CD8-positive, alpha-beta memory T cell (primary cell): ENCODE data around the gene TSHZ2. TPM values are rescaled to one million over a fixed set of nuclear protein-coding genes. Genes with fewer than 3 reads are reported as not detected.

Source experiments
- CTCF ChIA-PET: fragments of 350-600 bp; sonication (Branson Sonifier 250); formaldehyde crosslinking; loops from one replicate; lab custom pipeline; 2021; ENCODE audit warnings: antibody characterized with exemption; lab: Charles Lee
- POLR2A ChIA-PET: fragments of 350-600 bp; sonication (Branson Sonifier 250); formaldehyde crosslinking; loops from one replicate; lab custom pipeline; 2021; ENCODE audit warnings: antibody characterized with exemption; lab: Charles Lee
- DNase-seq, 5 donors: peaks; one replicate each; pipeline versions ENCODE4 v3.0.0 to v3.0.0-alpha.2; 2020 to 2022; ENCODE audit warnings: mixed read lengths in 1 of 5
- H3K27ac ChIP-seq: one replicate; pipeline ENCODE4 v1.7.0; 2013; ENCODE audit warnings: low read depth, mild to moderate bottlenecking, low read length, moderate library complexity
- H3K27me3 ChIP-seq: 2 replicates; pipeline ENCODE4 v1.7.0; 2013; ENCODE audit warnings: low read length, mild to moderate bottlenecking; ENCODE audit not compliant: insufficient read depth, poor library complexity, severe bottlenecking
- H3K36me3 ChIP-seq: 2 replicates; pipeline ENCODE4 v1.7.0; 2013; ENCODE audit warnings: mild to moderate bottlenecking, low read length, moderate library complexity; ENCODE audit not compliant: insufficient read depth
- H3K4me1 ChIP-seq: 2 replicates; pipeline ENCODE4 v1.7.0; 2013; ENCODE audit warnings: mild to moderate bottlenecking, low read length, moderate library complexity; ENCODE audit not compliant: insufficient read depth
- H3K4me3 ChIP-seq: 2 replicates; pipeline ENCODE4 v1.7.0; 2013; ENCODE audit warnings: mild to moderate bottlenecking, low read length
- H3K9me3 ChIP-seq: 2 replicates; pipeline ENCODE4 v1.7.0; 2013; ENCODE audit warnings: mild to moderate bottlenecking, low read length
- H3K27ac Mint-ChIP-seq, 8 donors: one replicate each; pipeline ENCODE4 v1.8.0; 2020 to 2021; ENCODE audit warnings: mixed read lengths in 8 of 8, mild to moderate bottlenecking in 6 of 8, inconsistent platforms in 3 of 8, moderate library complexity in 3 of 8
- H3K27me3 Mint-ChIP-seq, 2 donors: one replicate each; pipeline ENCODE4 v1.8.0; 2020 to 2021; ENCODE audit warnings: mixed read lengths in 2 of 2, mild to moderate bottlenecking in 1 of 2, moderate library complexity in 1 of 2
- H3K36me3 Mint-ChIP-seq, 3 donors: one replicate each; pipeline ENCODE4 v1.8.0; 2020 to 2021; ENCODE audit warnings: mixed read lengths in 3 of 3, inconsistent platforms in 1 of 3, mild to moderate bottlenecking in 1 of 3
- H3K4me1 Mint-ChIP-seq, 3 donors: one replicate each; pipeline ENCODE4 v1.8.0; 2020 to 2021; ENCODE audit warnings: mixed read lengths in 3 of 3, inconsistent platforms in 1 of 3, mild to moderate bottlenecking in 1 of 3
- H3K4me3 Mint-ChIP-seq, 7 donors: one replicate each; pipeline ENCODE4 v1.8.0; 2020 to 2021; ENCODE audit warnings: mixed read lengths in 7 of 7, mild to moderate bottlenecking in 6 of 7, moderate library complexity in 4 of 7, inconsistent platforms in 2 of 7
- H3K9me3 Mint-ChIP-seq, 5 donors: one replicate each; pipeline ENCODE4 v1.8.0; 2020 to 2022; ENCODE audit warnings: mixed read lengths in 5 of 5, mild to moderate bottlenecking in 3 of 5, moderate library complexity in 2 of 5, inconsistent platforms in 1 of 5
- polyA plus RNA-seq: library from polyadenylated mRNA; unstranded; fragments of 300-500 nt; fragmentation: Illumina TruSeq; gene quantifications from one replicate; pipeline ENCODE4 v1.2.3, GENCODE V29; 2021
- total RNA-seq, 2 experiments: library from RNA; stranded (reverse); gene quantifications; one replicate each; pipeline ENCODE4 v1.2.3, GENCODE V29; 2021

TSHZ2 gene
- total and polyA plus RNA-seq, 3 experiments from 2014 or later = 0.10 to 1.6 (median 1.5) TPM

DNA sequence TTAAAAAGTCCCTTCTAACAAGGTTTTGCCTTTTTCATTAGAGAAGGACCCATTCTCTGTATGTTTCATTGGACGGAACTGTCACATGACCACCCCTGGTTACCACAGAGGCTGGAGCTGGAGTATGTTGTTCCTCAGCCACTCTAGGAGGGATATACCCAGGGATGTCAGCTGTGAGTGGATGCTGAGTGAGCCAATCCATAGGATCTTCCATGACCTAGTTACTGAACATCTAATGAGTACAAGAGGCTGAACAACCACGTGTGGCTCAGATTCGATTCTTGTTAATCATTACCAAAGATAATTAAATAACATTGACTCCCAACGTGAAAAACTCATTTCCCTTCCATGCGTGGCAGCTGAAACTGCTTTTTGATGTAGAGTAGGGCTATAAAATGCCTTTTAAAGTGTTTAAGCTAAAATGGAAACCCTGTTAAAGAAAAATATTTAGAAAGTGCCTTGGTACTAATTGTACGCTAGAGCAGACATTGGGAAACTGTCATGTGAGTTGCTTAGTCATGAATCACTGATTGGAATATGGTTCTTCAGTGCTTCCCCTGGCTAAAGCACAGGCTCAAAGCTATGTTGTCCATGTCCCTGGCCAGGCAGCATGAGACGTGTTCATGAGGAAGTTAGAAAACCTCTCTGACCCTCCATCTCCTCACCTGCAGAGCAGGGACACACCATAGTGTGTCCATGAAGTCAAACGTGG, 365.4 kb downstream of the TSHZ2 start:
- Histone ChIP-seq H3K27me3 (no peaks in the 10 kb centered on the region), H3K4me3 (no peak overlapping the region), H3K4me1 (no peaks in the 10 kb centered on the region), H3K27ac (no peak overlapping the region), H3K36me3 (no peaks in the 10 kb centered on the region), H3K9me3 (no peaks in the 10 kb centered on the region)
- ChIA-PET CTCF (no interaction called here), POLR2A (no interaction called here)
- Mint-ChIP-seq H3K36me3 (peaks cover 0 to 1% (median 0%) of the 10 kb centered on the region in 3 donors), H3K9me3 (peaks cover 0 to 2% (median 0%) of the 10 kb centered on the region in 5 donors), H3K27me3 (peaks cover 0 to 4% of the 10 kb centered on the region in 2 donors), H3K4me3 (no peak overlapping the region), H3K4me1 (no peaks in the 10 kb centered on the region), H3K27ac (no peak overlapping the region)
- no peak for DNase-seq

DNA sequence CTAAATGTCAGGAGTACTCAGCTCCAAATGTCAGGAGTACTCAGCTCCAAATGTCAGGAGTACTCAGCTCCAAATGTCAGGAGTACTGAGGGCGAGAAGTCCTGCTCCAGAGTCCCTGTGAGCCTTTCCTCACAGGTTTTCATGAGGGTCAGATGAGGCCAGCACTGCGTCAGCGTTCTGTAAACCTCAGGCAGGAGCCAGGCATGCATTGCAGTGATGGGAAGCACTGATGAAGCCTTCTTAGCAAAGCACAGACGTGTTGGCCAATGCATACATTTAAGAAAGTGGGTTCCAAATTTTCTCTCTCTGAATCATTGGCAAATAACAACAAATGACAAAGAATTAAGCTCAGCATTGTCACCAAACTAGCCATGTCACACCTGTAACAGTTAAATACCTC, 366.6 kb downstream of the TSHZ2 start:
- ChIA-PET CTCF (no interaction called here), POLR2A (no interaction called here)
- no peak overlapping the region for H3K27ac ChIP-seq
- peaks cover 0 to 3% (median 0%) of the 10 kb centered on the region in 5 donors for H3K9me3 Mint-ChIP-seq
- H3K4me1 Mint-ChIP-seq = no peaks in the 10 kb centered on the region
- no peaks in the 10 kb centered on the region for H3K9me3 ChIP-seq
- H3K27ac Mint-ChIP-seq = no peak overlapping the region
- no peaks in the 10 kb centered on the region for H3K27me3 ChIP-seq
- no peaks in the 10 kb centered on the region for H3K36me3 ChIP-seq
- H3K4me3 Mint-ChIP-seq = no peak overlapping the region
- H3K4me3 ChIP-seq = no peak overlapping the region
- peaks cover 0 to 4% of the 10 kb centered on the region in 2 donors for H3K27me3 Mint-ChIP-seq
- no peak for DNase-seq
- H3K4me1 ChIP-seq = no peaks in the 10 kb centered on the region
- no peaks in the 10 kb centered on the region for H3K36me3 Mint-ChIP-seq

DNA sequence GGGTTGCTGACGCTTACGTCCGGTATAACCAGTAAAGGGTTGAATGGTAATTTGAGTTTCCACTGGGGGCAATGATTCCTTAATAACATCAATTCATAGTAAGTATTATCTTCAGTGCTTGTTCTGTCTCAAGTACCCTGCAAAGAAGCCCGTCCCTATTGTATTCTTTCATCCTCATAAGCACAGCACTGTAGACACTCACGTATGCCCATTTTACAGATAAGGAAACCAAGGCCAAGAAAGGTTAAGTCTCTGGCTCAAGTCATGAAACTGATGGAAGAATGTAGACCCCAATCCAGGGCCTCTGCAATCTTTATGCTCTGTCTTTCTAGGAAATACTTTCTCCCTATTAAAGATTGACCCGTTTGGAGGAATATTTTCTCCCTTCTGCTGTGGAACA, 370.3 kb downstream of the TSHZ2 start:
- Histone ChIP-seq H3K4me1 (no peaks in the 10 kb centered on the region), H3K36me3 (no peaks in the 10 kb centered on the region), H3K4me3 (no peak overlapping the region), H3K27me3 (no peaks in the 10 kb centered on the region), H3K27ac (no peak overlapping the region), H3K9me3 (no peaks in the 10 kb centered on the region)
- ChIA-PET CTCF (no interaction called here), POLR2A (no interaction called here)
- Mint-ChIP-seq H3K36me3 (no peaks in the 10 kb centered on the region), H3K9me3 (peaks cover 0 to 3% (median 0%) of the 10 kb centered on the region in 5 donors), H3K4me1 (peaks cover 0 to 5% (median 0%) of the 10 kb centered on the region in 3 donors), H3K27ac (no peak overlapping the region), H3K4me3 (no peak overlapping the region), H3K27me3 (peaks cover 2 to 26% of the 10 kb centered on the region in 2 donors)
- no peak for DNase-seq

DNA sequence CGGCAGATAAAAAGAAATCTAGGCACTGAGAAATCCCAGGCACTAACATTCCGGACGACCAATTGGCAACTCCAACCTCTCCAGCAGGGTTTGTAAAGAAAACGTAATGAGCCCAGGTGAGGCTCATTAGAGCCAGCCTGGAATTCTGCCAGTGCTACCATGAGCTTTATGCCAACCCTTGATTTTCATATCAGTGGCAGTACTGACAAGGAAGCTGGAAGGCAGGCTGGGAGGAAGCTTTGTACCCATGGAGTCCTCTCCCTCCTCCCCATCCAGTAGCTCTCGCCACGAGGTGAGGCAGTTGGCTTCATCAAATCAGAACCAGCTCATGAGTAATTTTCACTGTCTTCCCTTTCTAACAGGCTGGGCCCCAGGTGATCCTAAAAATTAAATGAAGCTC, 371.3 kb downstream of the TSHZ2 start:
- Mint-ChIP-seq H3K4me1 (peaks cover 0 to 5% (median 0%) of the 10 kb centered on the region in 3 donors), H3K36me3 (no peaks in the 10 kb centered on the region), H3K9me3 (peaks cover 0 to 3% (median 0%) of the 10 kb centered on the region in 5 donors), H3K27me3 (peaks cover 2 to 28% of the 10 kb centered on the region in 2 donors), H3K27ac (no peak overlapping the region), H3K4me3 (no peak overlapping the region)
- H3K4me1 ChIP-seq = no peaks in the 10 kb centered on the region
- no peak for DNase-seq
- H3K4me3 ChIP-seq = no peak overlapping the region
- H3K9me3 ChIP-seq = no peaks in the 10 kb centered on the region
- no peaks in the 10 kb centered on the region for H3K36me3 ChIP-seq
- H3K27me3 ChIP-seq = no peaks in the 10 kb centered on the region
- no peak overlapping the region for H3K27ac ChIP-seq
- POLR2A ChIA-PET = no interaction called here
- CTCF ChIA-PET = no interaction called here

DNA sequence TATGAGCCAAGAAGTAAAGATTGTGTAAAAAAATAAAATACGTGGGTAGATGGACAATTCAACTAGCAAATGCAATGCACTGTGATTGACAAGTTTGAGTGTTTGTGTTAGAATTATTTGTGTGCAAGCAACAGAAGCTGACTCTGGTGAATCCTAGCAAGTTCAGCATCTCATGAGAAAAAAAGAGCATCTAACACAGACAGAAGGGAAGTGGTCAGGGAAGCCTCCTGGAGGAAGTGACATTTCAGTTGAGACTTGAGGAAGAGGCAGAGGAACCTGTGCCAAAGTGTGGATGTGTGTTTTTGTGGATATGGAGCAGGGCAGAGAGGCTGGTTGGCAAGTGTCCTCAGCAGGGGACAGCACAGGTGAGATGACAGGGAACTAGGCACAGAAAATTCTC, 372.7 kb downstream of the TSHZ2 start:
- Mint-ChIP-seq H3K4me1 (peaks cover 0 to 5% (median 0%) of the 10 kb centered on the region in 3 donors), H3K4me3 (no peak overlapping the region), H3K27me3 (peaks cover 5 to 28% of the 10 kb centered on the region in 2 donors), H3K36me3 (no peaks in the 10 kb centered on the region), H3K9me3 (peaks cover 0 to 4% (median 0%) of the 10 kb centered on the region in 5 donors), H3K27ac (no peak overlapping the region)
- no peaks in the 10 kb centered on the region for H3K9me3 ChIP-seq
- H3K36me3 ChIP-seq = no peaks in the 10 kb centered on the region
- H3K4me3 ChIP-seq = no peak overlapping the region
- ChIA-PET CTCF (no interaction called here), POLR2A (no interaction called here)
- H3K4me1 ChIP-seq = no peaks in the 10 kb centered on the region
- H3K27ac ChIP-seq = no peak overlapping the region
- no peaks in the 10 kb centered on the region for H3K27me3 ChIP-seq
- no peak for DNase-seq

DNA sequence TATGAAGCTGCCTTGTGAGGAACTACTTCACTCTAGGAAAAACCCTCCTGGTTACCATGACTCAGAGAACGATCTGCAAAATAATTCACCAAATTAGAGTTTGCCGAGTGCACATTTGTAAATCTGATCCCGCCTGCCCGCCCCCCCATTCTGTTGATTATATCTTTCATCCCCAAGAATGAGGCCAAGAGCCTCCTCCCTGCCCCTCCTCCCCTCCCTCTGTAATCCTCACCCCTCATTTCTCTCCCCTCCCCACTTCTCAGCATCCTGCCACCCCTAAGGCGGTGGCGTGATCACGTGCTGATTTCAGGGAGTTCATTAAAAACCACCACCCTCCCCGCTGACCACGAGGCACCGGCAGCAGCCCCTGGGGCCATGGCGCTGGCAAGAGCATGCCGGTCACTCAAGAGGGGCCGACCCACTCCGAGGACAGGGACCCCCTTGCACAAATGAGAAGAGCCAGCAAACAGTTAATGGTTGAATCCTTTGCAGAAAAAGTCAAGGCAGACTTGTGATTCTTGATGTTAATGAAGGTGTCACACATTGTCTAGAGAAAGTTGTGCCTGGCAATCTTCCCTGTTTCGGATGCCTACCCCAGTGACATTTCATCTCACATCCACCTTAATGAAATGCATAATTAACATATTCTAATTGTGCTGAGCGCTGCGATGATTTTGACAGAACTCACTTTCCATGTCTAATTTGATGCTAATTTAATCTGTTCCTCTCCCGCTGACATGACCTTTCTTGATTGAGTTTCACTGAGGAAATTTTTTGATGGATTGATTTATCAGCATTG, 373.6 kb downstream of the TSHZ2 start:
- Histone ChIP-seq H3K27me3 (no peaks in the 10 kb centered on the region), H3K36me3 (no peaks in the 10 kb centered on the region), H3K9me3 (no peaks in the 10 kb centered on the region), H3K27ac (no peak overlapping the region), H3K4me1 (no peaks in the 10 kb centered on the region), H3K4me3 (no peak overlapping the region)
- Mint-ChIP-seq H3K4me1 (peaks cover 0 to 5% (median 0%) of the 10 kb centered on the region in 3 donors), H3K27me3 (peaks cover 5 to 33% of the 10 kb centered on the region in 2 donors), H3K9me3 (peaks cover 0 to 6% (median 0%) of the 10 kb centered on the region in 5 donors), H3K4me3 (no peak overlapping the region), H3K36me3 (no peaks in the 10 kb centered on the region), H3K27ac (no peak overlapping the region)
- CTCF ChIA-PET = no interaction called here
- no peak for DNase-seq
- POLR2A ChIA-PET = no interaction called here

DNA sequence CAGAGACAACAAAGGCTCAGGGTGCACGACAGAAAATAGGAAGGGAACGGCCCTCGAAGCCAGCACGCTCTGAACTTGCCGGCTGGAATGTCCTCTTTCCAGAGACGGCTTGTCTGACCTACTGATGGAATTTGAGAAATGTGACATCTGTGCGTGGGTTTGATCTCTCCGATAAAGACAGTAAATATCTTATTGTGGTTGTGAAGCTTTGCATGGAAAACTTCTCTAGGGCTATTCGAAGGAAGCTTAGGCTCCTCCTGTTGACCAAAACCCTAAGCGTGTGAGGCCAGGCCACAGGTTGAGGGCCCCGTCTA, 374.1 kb downstream of the TSHZ2 start:
- no peaks in the 10 kb centered on the region for H3K36me3 Mint-ChIP-seq
- H3K27ac Mint-ChIP-seq = no peak overlapping the region
- H3K27me3 Mint-ChIP-seq = peaks cover 5 to 39% of the 10 kb centered on the region in 2 donors
- no peak for DNase-seq
- no peak overlapping the region for H3K4me3 Mint-ChIP-seq
- H3K4me1 Mint-ChIP-seq = peaks cover 0 to 5% (median 0%) of the 10 kb centered on the region in 3 donors
- Histone ChIP-seq H3K36me3 (no peaks in the 10 kb centered on the region), H3K4me1 (no peaks in the 10 kb centered on the region), H3K4me3 (no peak overlapping the region), H3K27me3 (no peaks in the 10 kb centered on the region), H3K27ac (no peak overlapping the region), H3K9me3 (no peaks in the 10 kb centered on the region)
- peaks cover 0 to 6% (median 0%) of the 10 kb centered on the region in 5 donors for H3K9me3 Mint-ChIP-seq
- POLR2A ChIA-PET = no interaction called here
- CTCF ChIA-PET = no interaction called here

DNA sequence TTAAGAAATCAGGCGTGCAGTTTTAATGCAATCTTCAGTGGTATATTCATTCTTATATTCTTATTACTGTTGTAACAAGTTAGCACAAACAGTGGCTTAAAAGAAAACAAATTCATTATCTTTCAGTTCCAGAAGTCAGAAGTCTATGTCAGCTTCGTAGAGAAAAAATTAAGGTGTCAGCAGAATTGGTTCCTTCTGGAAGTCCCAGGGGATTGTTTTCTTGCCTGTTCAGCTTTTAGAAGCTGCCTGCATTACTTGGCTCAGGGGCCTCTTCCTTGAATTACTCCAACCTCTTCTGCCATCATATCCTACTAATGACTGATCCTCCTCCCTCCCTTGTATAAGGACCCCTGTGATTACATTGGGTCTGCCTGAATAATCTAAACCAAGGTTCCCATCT, 377.6 kb downstream of the TSHZ2 start:
- no peak overlapping the region for H3K4me3 Mint-ChIP-seq

More for the DNA sequence above, 377.6 kb downstream of the TSHZ2 start:
- Histone ChIP-seq H3K4me1 (no peaks in the 10 kb centered on the region), H3K27me3 (no peaks in the 10 kb centered on the region), H3K27ac (no peak overlapping the region), H3K4me3 (no peak overlapping the region), H3K9me3 (no peaks in the 10 kb centered on the region), H3K36me3 (no peaks in the 10 kb centered on the region)
- H3K27me3 Mint-ChIP-seq = peaks cover 5 to 52% of the 10 kb centered on the region in 2 donors
- peaks cover 0 to 2% (median 0%) of the 10 kb centered on the region in 3 donors for H3K4me1 Mint-ChIP-seq
- peaks cover 0 to 2% (median 0%) of the 10 kb centered on the region in 3 donors for H3K36me3 Mint-ChIP-seq
- ChIA-PET CTCF (no interaction called here), POLR2A (no interaction called here)
- no peak overlapping the region for H3K27ac Mint-ChIP-seq
- no peak for DNase-seq
- H3K9me3 Mint-ChIP-seq = peaks cover 0 to 6% (median 0%) of the 10 kb centered on the region in 5 donors
